Inflammatory macrophage treated with lipopolysaccharide for 1 hour (primary cell): Measurements from ENCODE around the gene RRAS2.
A peak's percentile ranks its signal among the peaks of the same experiment; 100 is the strongest.
"Not testable (repeated sequence)": the region's sequence is repeated elsewhere in the genome, so short reads cannot be mapped to it uniquely, and the experiment has no call there.

Source experiments
- DNase-seq, 2 donors: peaks; one replicate each; pipeline ENCODE4 v3.0.0-alpha.2; 2020 to 2022

RRAS2 gene

GRCh38 chr11:14358729-14359439 is at the start of gene RRAS2:
TSS of gene RRAS2 (minus strand) at chr11:14359183. CDS start at chr11:14358870, 313 bp downstream.
- DNase-seq: peak in 1 of 2 donors; percentile 8

DNA sequence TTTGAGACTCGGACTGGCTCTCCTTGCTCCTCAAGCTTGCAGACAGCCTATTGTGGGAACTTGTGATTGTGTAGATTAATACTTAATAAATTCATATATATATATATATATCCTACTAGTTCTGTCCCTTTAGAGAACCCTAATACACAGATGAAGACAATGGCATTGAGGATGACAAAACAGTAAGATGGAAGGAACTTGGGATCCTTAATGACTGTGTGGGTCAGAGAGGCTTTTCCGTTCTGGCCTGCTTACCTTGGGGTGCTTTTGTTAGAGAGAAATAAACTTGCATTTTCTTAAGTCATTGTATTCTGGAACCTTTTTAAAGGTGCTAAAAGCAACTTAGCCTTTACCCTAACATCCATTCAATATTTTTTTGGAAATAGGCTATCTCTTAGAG is 49.6 kb upstream of the RRAS2 start:
- DNase-seq: no peak

- DNase-seq: not testable (repeated sequence)
Measured at GRCh38 chr11:14406116-14406515, 47.1 kb upstream of the RRAS2 start.

GRCh38 chr11:14403528-14403927 is 44.5 kb upstream of the RRAS2 start:
- not testable (repeated sequence) for DNase-seq

DNA sequence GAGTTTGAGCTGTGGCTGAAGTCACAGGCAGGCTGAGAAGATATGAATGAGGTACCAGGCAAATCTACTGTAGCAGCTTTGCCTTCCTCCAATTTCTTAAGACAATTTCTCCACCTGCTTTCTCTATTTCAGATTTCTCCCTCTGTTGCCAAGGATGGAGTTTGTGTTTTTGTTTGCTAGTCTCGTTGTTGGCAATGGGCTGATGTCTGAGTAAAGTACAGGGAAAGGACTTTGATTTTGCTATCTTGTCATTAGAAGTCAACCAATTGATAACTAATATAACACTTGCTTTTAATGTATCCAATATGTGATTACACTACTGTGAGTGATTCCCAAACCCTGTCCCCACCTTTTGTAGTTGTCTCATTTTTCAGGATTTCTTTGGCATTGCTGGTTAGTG is 40.1 kb upstream of the RRAS2 start:
- DNase-seq: no peak

DNA sequence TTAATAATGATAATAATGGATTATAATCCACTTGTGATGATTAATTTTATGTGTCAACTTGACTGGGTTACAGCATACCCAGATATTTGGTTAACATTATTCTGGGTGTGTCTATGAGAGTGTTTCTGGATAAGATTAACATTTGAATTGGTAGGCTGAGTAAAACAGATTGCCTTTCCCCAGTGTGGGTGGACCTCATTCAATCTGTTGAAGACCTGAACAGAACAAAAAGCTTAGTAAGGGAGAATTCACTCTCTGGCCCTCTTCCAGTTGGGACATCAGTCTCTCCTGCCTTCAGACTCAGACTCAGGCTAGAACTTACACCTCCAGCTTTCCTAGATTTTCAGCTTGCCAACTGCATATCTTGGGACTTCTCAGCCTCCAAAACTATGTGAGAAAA is 37.3 kb upstream of the RRAS2 start:
- DNase-seq: no peak

GRCh38 chr11:14393889-14394288 is 34.9 kb upstream of the RRAS2 start:
- DNase-seq: no peak

DNA sequence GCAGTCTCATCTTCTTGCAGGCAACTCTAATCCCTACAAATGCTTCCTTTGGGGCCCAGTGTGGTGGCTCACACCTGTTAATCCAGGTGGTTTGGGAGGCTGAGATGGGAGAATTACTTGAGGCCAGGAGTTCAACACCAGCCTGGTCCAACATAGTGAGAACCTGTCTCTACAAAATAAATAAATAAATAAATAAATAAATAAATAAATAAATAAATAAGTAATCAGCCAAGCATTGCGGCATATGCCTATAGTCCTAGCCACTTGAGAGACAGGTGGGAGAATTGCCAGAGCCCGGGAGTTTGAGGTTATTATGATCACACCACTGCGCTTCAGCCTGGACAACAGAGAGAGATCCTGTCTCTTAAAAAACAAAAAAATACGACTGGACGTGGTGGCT is 34.1 kb upstream of the RRAS2 start:
- no peak for DNase-seq

DNA sequence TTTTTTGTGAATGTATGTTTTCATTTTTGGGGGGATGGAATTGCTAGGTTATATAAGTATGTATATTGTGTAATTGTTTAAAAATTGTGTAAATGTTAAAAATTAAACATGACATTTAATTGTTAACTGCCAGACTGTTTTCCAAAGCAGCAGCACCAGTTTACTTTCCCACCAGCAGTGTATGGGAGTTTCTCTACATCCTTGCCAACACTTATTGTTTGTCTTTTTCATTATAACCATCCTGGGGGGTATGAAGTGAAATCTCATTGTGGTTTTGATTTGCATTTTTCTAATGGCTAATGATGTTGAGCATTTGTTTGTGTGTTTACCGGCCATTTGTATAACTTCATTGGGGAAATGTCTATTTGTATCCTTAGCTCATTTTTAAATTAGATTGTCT is 31.7 kb upstream of the RRAS2 start:
- DNase-seq: no peak

DNA sequence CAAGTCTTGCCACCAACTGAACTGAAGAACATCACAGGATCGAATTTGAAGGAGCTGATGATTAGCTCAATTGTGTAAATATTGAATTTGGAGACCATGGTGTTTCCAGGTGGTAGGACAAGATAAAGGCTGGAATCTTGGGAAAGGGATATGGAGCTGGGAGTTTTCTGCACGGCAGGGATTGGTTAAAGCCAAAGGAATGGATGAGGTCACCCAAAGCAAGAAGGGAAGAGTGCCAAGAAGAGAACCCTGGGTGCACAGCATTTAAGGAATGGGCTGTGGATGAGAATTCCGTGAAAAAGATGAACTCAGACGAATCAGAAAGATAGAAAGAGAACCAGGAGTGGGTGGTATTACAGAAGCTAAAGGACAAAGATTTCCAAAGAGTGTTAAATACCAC is 29.4 kb upstream of the RRAS2 start:
- no peak for DNase-seq

- no peak for DNase-seq
Measured at GRCh38 chr11:14386895-14387480, 28.0 kb upstream of the RRAS2 start.

GRCh38 chr11:14386081-14386480 is 27.1 kb upstream of the RRAS2 start:
- no peak for DNase-seq

GRCh38 chr11:14384338-14384737 is 25.4 kb upstream of the RRAS2 start:
- no peak for DNase-seq

DNA sequence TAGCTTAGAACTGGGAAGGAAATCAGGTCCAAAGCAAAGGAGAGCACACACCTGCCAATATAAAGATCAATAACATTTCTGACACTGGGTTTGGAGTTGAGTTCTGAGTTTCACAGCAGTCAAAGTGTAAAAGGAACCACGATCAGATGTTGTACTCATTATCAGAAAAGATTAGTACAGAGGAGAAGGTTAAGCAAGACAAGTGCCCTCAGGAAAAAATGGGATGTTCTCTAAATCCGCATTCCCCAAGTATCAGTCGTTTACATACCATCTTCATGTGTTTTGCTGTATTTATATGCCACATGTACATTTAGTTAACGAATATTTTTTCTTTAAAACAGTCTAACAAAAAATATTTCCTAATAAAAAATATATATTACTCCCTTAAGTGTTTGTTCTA is 23.0 kb upstream of the RRAS2 start:
- no peak for DNase-seq

DNA sequence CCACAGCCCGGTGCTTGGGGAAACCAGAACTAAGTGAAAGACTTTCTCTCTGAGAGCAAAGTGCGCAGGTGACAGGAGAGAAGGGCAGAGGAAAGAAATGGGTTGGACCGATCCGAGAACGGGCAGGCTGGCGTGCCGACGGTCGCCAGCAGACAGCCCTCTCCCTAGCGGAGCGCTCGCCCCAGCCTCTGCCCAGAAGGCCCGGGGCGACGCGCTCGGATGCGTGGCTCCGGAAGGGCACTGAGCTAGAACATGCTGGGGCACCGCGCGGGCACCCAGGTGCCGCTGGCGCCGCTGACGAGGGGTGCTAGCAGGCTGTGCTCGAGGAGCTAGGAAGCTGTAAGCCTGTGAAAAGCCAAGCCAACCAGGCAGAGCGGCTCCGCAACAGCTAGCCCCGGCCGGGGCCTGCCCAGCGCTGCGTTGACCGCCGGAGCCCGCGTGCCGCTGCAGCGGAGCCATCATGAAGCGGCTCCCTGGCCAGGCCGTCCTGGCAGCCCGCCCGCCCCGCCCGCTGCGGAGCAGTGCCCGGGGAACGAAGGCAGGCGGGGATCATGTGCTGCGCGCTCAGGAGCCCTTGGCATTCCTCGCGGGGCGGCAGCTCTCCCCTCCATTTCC is 22.1 kb upstream of the RRAS2 start:
- DNase-seq: no peak

DNA sequence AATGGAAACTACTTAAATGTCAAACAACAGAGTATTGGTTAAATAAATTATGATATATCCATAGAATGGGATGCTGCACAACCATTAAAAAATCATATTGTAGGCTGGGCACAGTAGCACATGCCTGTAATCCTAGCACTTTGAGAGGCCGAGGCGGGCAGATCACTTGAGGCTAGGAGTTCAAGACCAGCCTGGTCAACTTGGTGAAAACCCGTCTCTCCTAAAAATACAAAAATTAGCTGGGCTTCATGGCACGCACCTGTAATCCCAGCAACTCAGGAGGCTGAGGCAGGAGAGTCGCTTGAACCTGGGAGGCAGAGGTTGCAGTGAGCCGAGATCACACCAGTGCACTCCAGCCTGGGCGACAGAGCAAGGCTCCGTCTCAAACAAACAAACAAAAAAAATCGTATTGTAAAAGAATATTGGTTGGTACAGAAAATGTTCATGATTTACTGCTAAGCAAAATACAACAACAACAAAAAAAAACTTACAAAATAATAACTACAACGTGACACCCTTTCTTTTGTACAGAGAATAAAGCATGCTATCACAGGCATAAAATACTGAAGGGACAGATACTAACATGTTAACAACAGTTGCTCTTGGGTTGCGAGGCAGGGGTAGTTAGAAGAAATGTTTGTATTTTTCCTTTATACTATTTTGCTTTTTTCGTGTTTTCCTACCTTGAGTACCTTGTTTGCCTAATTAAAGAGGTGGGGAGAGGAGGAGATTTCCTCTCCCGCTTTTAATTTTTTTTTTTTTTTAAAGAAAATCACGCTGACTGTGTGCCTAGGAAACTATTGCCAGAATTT is 21.3 kb upstream of the RRAS2 start:
- no peak for DNase-seq

- DNase-seq: no peak
Measured at GRCh38 chr11:14378171-14378570, 19.2 kb upstream of the RRAS2 start.

- peak in 1 of 2 donors; percentile 14 for DNase-seq
Measured at GRCh38 chr11:14376920-14377319, 17.9 kb upstream of the RRAS2 start.

DNA sequence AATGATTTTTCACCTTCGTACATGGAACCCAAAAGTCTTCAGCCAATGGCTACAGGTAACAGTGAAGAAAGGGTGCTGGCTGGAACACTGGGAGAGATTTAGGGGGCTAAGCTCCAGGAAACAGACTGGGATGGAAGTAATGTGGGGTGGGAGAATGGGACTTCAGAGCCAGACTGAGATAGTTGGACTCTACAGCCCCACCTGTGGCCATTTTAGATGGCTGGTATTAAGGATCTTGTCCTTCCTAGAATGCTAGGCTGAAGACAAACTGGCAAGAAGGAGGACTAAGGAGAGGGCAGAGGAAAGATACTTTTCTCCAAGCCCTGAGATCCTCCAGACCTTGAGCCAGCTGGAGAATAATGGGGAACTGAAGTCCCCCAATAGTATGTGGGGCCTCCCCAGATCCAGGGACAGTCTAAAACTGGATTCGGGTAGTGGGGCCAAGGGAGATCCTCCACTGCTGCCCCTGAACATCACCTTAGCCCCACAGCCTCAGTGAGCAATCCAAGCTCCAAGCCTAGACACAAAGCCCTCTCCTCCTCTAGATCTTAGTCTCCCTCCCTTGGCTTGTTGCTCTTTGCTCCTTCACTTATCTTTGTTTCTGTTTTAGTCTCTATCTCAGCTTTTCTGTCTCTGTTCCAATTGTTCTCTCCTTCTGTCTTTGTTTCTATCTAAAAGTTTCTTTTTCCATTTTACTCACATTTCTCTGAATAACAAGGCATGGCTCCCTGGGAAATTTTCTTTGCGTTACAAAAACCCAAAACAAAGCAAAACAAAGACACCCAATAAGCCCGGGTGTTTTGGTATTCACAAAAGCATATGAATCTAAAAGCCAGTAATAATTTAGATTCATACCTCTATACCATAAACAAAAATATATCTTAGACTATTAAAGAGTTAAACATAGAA is 16.2 kb upstream of the RRAS2 start:
- DNase-seq: no peak

GRCh38 chr11:14373941-14374646 is 15.1 kb upstream of the RRAS2 start:
- DNase-seq: no peak

DNA sequence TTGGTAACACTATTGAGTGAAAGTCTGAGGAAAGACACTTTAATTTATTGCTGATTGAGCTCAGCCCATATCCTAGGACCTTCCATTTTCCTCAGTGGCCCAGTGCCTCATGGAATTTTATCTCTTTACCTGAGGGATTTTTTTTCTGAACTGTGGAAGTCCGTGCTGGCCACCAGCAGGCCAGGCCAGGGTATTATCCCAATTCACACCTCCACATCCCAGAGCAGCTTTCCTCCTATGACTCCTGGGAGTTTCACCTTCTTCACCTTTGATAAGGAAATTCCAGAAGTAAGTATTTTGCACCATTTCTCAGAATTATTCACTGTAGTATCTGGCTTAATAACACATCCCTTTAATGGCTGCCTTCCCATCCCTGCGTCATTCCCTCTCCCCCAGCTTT is 13.0 kb upstream of the RRAS2 start:
- DNase-seq: no peak

DNA sequence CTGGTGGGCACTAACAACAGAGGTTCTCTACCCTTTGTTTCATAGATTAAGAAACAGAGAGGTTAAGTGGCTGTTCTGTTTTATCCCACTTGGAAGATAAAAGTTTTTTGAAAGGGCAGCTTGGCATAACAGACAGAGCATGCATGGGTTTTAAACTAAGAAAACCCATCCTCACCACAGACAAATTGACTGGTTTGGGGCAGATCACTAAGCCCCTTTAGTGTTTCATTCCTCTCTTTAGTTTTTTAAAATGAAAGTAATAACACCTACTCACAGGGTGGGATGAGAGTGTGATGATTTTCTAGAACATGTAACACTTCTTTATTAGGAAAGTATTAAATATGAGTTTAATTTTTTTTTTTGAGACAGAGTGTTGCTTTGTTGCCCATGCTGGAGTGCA is 12.3 kb upstream of the RRAS2 start:
- no peak for DNase-seq
